ENCODE data around the gene RAD51B. TPM values are rescaled to one million over a fixed set of nuclear protein-coding genes. Genes with fewer than 3 reads are reported as not detected.

RAD51B gene
- polyA plus RNA-seq, 3 donors, result 3.6 to 11.6 (median 9.4) TPM

DNA sequence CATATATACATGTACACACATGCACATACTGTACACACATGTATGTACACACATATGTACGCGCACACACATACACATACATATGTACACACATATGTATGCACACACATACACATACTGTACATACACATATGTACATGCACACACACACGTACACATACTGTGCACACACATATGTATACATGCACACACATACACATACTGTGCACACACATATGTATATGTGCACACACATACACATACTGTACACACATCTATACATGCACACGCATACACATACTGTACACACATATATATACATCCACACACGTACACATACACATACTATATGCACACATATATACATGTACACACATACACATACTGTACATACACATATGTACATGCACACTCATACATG lies 853.9 kb downstream of the RAD51B start:
- peaks cover 26% of the 10 kb centered on the region for H3K4me1 Mint-ChIP-seq
- H3K4me3 Mint-ChIP-seq, result no peak overlapping the region
- Histone ChIP-seq H3K9ac (ENCODE audit: insufficient read depth, low read length, poor library complexity, severe bottlenecking) (no peak overlapping the region), H3K4me1 (ENCODE audit: control insufficient read depth in 1 of 2, insufficient read depth in 2 of 2, low read length in 2 of 2) (peaks cover 4 to 9% of the 10 kb centered on the region in 2 donors), H3K36me3 (replicated peaks in 1 of 2; ENCODE audit: control insufficient read depth in 1 of 2, insufficient read depth in 2 of 2, low read length in 2 of 2) (no peaks in the 10 kb centered on the region), H4K20me1 (ENCODE audit: insufficient read depth, low read length) (no peaks in the 10 kb centered on the region), H3K27me3 (ENCODE audit: control insufficient read depth in 2 of 2, insufficient read depth in 2 of 2, low read length in 2 of 2) (no peaks in the 10 kb centered on the region), H3K27ac (ENCODE audit: low read depth in 1 of 2, low read length in 2 of 2) (no peak overlapping the region), H3K4me2 (replicated peaks; ENCODE audit: extremely low read depth, low read length, poor library complexity, severe bottlenecking) (no peak overlapping the region), H3K4me3 (replicated peaks in 1 of 3; ENCODE audit: low read depth in 2 of 3, low read length in 3 of 3) (no peak overlapping the region), H2AFZ (ENCODE audit: insufficient read depth, low read depth, low read length, poor library complexity, severe bottlenecking) (no peak overlapping the region), H3K9me3 (replicated peaks in 1 of 2; ENCODE audit: control insufficient read depth in 1 of 2, insufficient read depth in 1 of 2, low read length in 2 of 2) (no peaks in the 10 kb centered on the region), H3K79me2 (ENCODE audit: insufficient read depth, low read length) (no peaks in the 10 kb centered on the region)
- H3K27ac Mint-ChIP-seq, result no peak overlapping the region
- H3K36me3 Mint-ChIP-seq, result peaks cover 0 to 8% of the 10 kb centered on the region in 2 donors
- DNase-seq, result no peak
- peaks cover 0 to 5% (median 0%) of the 10 kb centered on the region in 3 donors for H3K27me3 Mint-ChIP-seq (ENCODE audit: low read depth in 3 of 3)
- H3K9me3 Mint-ChIP-seq, result peaks cover 0 to 5% (median 0%) of the 10 kb centered on the region in 7 donors
- TF ChIP-seq, protein P1, sequence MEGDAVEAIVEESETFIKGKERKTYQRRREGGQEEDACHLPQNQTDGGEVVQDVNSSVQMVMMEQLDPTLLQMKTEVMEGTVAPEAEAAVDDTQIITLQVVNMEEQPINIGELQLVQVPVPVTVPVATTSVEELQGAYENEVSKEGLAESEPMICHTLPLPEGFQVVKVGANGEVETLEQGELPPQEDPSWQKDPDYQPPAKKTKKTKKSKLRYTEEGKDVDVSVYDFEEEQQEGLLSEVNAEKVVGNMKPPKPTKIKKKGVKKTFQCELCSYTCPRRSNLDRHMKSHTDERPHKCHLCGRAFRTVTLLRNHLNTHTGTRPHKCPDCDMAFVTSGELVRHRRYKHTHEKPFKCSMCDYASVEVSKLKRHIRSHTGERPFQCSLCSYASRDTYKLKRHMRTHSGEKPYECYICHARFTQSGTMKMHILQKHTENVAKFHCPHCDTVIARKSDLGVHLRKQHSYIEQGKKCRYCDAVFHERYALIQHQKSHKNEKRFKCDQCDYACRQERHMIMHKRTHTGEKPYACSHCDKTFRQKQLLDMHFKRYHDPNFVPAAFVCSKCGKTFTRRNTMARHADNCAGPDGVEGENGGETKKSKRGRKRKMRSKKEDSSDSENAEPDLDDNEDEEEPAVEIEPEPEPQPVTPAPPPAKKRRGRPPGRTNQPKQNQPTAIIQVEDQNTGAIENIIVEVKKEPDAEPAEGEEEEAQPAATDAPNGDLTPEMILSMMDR (IDR thresholded peaks at IDR 0.05), result no peak
- WGBS (ENCODE audit: insufficient coverage), result 100% methylated on average over 5 of the region's 5 CpGs
- intact Hi-C loops (cut with micrococcal nuclease), result no loop called here

DNA sequence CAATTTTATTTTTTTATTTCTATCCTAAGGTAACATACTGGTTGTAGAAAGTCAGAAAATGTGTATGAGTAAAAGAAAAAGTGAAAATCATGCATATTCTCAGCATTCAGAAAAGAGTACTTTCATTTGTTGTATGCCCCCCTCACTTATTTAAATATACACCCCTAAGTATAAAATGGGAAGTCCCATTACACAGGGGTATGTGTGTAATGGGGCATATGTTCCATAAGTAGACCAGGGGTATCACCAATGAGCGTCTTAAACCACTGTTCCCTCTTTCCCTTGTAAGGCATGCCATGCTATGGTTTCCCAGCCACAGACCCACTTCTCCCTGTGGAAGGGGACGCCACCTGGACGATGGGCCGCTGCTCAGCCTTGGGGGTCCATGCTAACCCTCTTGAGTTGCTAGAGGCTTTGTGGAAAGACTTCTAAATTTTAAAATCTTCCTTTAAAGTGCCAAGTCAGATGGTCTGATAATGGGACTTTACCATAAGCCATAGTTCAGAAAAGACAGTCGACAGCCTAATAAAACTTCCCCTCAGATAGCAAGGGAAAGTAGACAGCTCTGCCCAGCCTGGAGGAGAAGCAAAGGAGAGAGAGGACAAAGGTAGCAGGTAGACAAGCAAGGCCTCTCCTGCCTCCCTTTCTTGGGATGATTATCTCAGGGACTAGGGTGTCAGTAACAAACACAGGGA lies 855.1 kb downstream of the RAD51B start:
- no peak for DNase-seq
- H3K4me1 Mint-ChIP-seq, result peaks cover 30% of the 10 kb centered on the region
- Histone ChIP-seq H3K36me3 (replicated peaks in 1 of 2; ENCODE audit: control insufficient read depth in 1 of 2, insufficient read depth in 2 of 2, low read length in 2 of 2) (no peaks in the 10 kb centered on the region), H3K4me1 (ENCODE audit: control insufficient read depth in 1 of 2, insufficient read depth in 2 of 2, low read length in 2 of 2) (peaks cover 7 to 18% of the 10 kb centered on the region in 2 donors), H2AFZ (ENCODE audit: insufficient read depth, low read depth, low read length, poor library complexity, severe bottlenecking) (no peak overlapping the region), H3K27ac (ENCODE audit: low read depth in 1 of 2, low read length in 2 of 2) (no peak overlapping the region), H3K79me2 (ENCODE audit: insufficient read depth, low read length) (no peaks in the 10 kb centered on the region), H3K4me2 (replicated peaks; ENCODE audit: extremely low read depth, low read length, poor library complexity, severe bottlenecking) (no peak overlapping the region), H3K27me3 (ENCODE audit: control insufficient read depth in 2 of 2, insufficient read depth in 2 of 2, low read length in 2 of 2) (no peaks in the 10 kb centered on the region), H3K4me3 (replicated peaks in 1 of 3; ENCODE audit: low read depth in 2 of 3, low read length in 3 of 3) (no peak overlapping the region), H3K9me3 (replicated peaks in 1 of 2; ENCODE audit: control insufficient read depth in 1 of 2, insufficient read depth in 1 of 2, low read length in 2 of 2) (no peaks in the 10 kb centered on the region), H4K20me1 (ENCODE audit: insufficient read depth, low read length) (no peaks in the 10 kb centered on the region), H3K9ac (ENCODE audit: insufficient read depth, low read length, poor library complexity, severe bottlenecking) (no peak overlapping the region)
- intact Hi-C loops (cut with micrococcal nuclease), result no loop called here
- no CpG with 5 or more reads among the region's 5 CpGs for WGBS (ENCODE audit: insufficient coverage)
- H3K4me3 Mint-ChIP-seq, result no peak overlapping the region
- H3K9me3 Mint-ChIP-seq, result peaks cover 0 to 5% (median 0%) of the 10 kb centered on the region in 7 donors
- H3K27me3 Mint-ChIP-seq (ENCODE audit: low read depth in 3 of 3), result peaks cover 0 to 7% (median 0%) of the 10 kb centered on the region in 3 donors
- TF ChIP-seq, protein P1 (IDR thresholded peaks at IDR 0.05), result no peak
- peaks cover 0 to 11% of the 10 kb centered on the region in 2 donors for H3K36me3 Mint-ChIP-seq
- H3K27ac Mint-ChIP-seq, result peak overlapping the region in 3 of 7 donors; percentile 15 to 59 (median 43)
